Neural cell (in vitro differentiated cells): Measurements from ENCODE around the gene TELO2. TPM values are rescaled to one million over a fixed set of nuclear protein-coding genes. Genes with fewer than 3 reads are reported as not detected.

Experiments
- H2AFZ ChIP-seq: fragments of 200-600, 300-800 bp; sonication (generic), shearing (Covaris generic); 2 replicates; pipeline ENCODE4 v1.6.0; 2014; ENCODE audit warnings: low read depth, mild to moderate bottlenecking, antibody characterized with exemption, low read length, moderate library complexity
- H3F3A ChIP-seq: fragments of 200-600 bp; shearing (Covaris generic); 2 replicates; pipeline ENCODE4 v1.6.1; 2016; ENCODE audit warnings: mild to moderate bottlenecking, moderate library complexity, mixed read lengths, antibody characterized with exemption, low read length; ENCODE audit not compliant: insufficient read depth, poor library complexity, severe bottlenecking
- H3K27ac ChIP-seq: fragments of 200-600, 300-800 bp; sonication (generic), shearing (Covaris generic); 2 replicates; pipeline ENCODE4 v1.5.1; 2014; ENCODE audit warnings: mild to moderate bottlenecking, low read length, moderate library complexity
- H3K27me3 ChIP-seq: fragments of 300-800, 200-600 bp; sonication (generic), shearing (Covaris generic); 2 replicates; pipeline ENCODE4 v1.6.0; 2014; ENCODE audit warnings: mild to moderate bottlenecking, low read depth, low read length, moderate library complexity; ENCODE audit not compliant: insufficient read depth
- H3K36me3 ChIP-seq: fragments of 300-800, 200-600 bp; sonication (generic), shearing (Covaris generic); 2 replicates; pipeline ENCODE4 v1.5.1; 2014; ENCODE audit warnings: mild to moderate bottlenecking, antibody characterized with exemption, low read length, moderate library complexity; ENCODE audit not compliant: insufficient read depth
- H3K4me2 ChIP-seq: fragments of 300-800, 200-600 bp; sonication (generic), shearing (Covaris generic); 2 replicates; pipeline ENCODE4 v1.6.0; 2014; ENCODE audit warnings: mild to moderate bottlenecking, low read length
- H3K4me3 ChIP-seq: fragments of 300-800, 200-600 bp; sonication (generic), shearing (Covaris generic); 2 replicates; pipeline ENCODE4 v1.5.1; 2014; ENCODE audit warnings: mild to moderate bottlenecking, low read length, moderate library complexity
- H3K79me2 ChIP-seq: fragments of 200-600 bp; shearing (Covaris generic); replicated peaks from 2 replicates; pipeline ENCODE4 v1.6.0; 2014; ENCODE audit warnings: mild to moderate bottlenecking, low read length, moderate library complexity; ENCODE audit not compliant: insufficient read depth
- H3K9ac ChIP-seq: fragments of 300-800, 200-600 bp; sonication (generic), shearing (Covaris generic); 2 replicates; pipeline ENCODE4 v1.6.1; 2016; ENCODE audit warnings: mild to moderate bottlenecking, low read length, mixed read lengths
- H3K9me2 ChIP-seq: fragments of 200-600 bp; shearing (Covaris generic); 2 replicates; pipeline ENCODE4 v1.6.1; 2016; ENCODE audit warnings: mild to moderate bottlenecking, low read length, mixed read lengths; ENCODE audit not compliant: insufficient read depth
- H3K9me3 ChIP-seq: fragments of 200-600, 300-800 bp; sonication (generic), shearing (Covaris generic); 2 replicates; pipeline ENCODE4 v1.6.1; 2016; ENCODE audit warnings: mild to moderate bottlenecking, mixed run types, low read length, moderate library complexity, mixed read lengths
- H4K20me1 ChIP-seq: fragments of 200-600 bp; shearing (Covaris generic); 2 replicates; pipeline ENCODE4 v1.6.1; 2016; ENCODE audit warnings: mild to moderate bottlenecking, mixed run types; ENCODE audit not compliant: insufficient read depth
- CTCF ChIP-seq: fragments of 450-650 bp; IDR thresholded peaks from 2 replicates; pipeline ENCODE4 v1.5.1; 2014; ENCODE audit warnings: antibody characterized with exemption, mild to moderate bottlenecking, moderate library complexity; ENCODE audit not compliant: poor library complexity, severe bottlenecking
- EP300 ChIP-seq: fragments of 450-650 bp; conservative IDR thresholded peaks from 2 replicates; pipeline ENCODE4 v1.6.1; 2014; ENCODE audit warnings: antibody characterized with exemption, mild to moderate bottlenecking, moderate library complexity; ENCODE audit not compliant: poor library complexity, severe bottlenecking
- EZH2 ChIP-seq: fragments of 200-600, 300-800 bp; shearing (Covaris generic), sonication (generic); IDR thresholded peaks from 2 replicates; pipeline ENCODE4 v1.6.1; 2014; ENCODE audit warnings: antibody characterized with exemption, low read length, borderline replicate concordance, mild to moderate bottlenecking; ENCODE audit not compliant: insufficient read depth, poor library complexity, severe bottlenecking
- MXI1 ChIP-seq: fragments of 450-650 bp; conservative IDR thresholded peaks from 2 replicates; pipeline ENCODE4 v1.6.1; 2014; ENCODE audit warnings: antibody characterized with exemption, mild to moderate bottlenecking; ENCODE audit not compliant: poor library complexity, severe bottlenecking
- POLR2AphosphoS5 ChIP-seq: IDR thresholded peaks from 2 replicates; pipeline ENCODE4 v1.6.1; 2012
- RAD21 ChIP-seq: fragments of 450-650 bp; conservative IDR thresholded peaks from 2 replicates; pipeline ENCODE4 v1.6.1; 2014; ENCODE audit warnings: antibody characterized with exemption, mild to moderate bottlenecking, moderate library complexity
- REST ChIP-seq: IDR thresholded peaks from 2 replicates; pipeline ENCODE4 v1.6.1; 2012; ENCODE audit warnings: borderline replicate concordance
- SMC3 ChIP-seq: fragments of 450-650 bp; conservative IDR thresholded peaks from 2 replicates; pipeline ENCODE4 v1.6.1; 2014; ENCODE audit warnings: antibody characterized with exemption, mild to moderate bottlenecking, moderate library complexity; ENCODE audit not compliant: poor library complexity
- TAF1 ChIP-seq: IDR thresholded peaks from 2 replicates; pipeline ENCODE4 v1.6.1; 2012; ENCODE audit warnings: low read depth
- polyA plus RNA-seq: library from polyadenylated mRNA; depleted of rRNA; stranded (reverse); fragments of >200 nt; gene quantifications from 2 replicates; pipeline ENCODE4 v1.2.3, GENCODE V29; 2014

Gene TELO2
- polyA plus RNA-seq, 1 donor from 2014 or later = 50.4 TPM

DNA sequence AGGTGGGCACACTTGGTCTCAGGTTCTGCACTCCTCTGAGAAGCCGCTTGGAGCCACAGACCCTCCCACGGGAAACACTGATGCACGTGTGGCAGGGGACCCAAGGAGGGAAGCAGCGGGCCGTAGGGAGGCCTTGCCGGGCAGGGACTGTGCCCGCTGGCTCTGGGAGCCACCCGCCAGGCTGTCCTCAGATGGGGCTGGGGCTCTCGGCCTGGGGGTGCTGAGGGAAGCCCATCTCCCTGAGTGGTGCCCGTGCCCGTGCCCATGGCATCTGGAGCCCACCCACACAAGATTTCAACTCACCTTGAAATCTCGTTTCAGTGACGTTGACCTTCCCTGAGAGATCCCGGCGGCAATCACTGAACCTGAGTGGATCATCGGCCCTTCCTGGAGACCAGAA is 36.2 kb upstream of the TELO2 start:
- Histone ChIP-seq H3K9me2 (no peaks in the 10 kb centered on the region), H3K9ac (no peak overlapping the region), H3K4me2 (no peak overlapping the region), H3K36me3 (no peaks in the 10 kb centered on the region), H3K4me3 (no peak overlapping the region), H3K27me3 (no peaks in the 10 kb centered on the region), H2AFZ (no peak overlapping the region), H3K79me2 (no peaks in the 10 kb centered on the region), H3K9me3 (no peaks in the 10 kb centered on the region), H4K20me1 (no peaks in the 10 kb centered on the region), H3F3A (no peaks in the 10 kb centered on the region), H3K27ac (no peak overlapping the region)
- TF ChIP-seq TAF1 (no peak), REST (no peak), SMC3 (no peak), RAD21 (no peak), EZH2 (no peak), MXI1 (no peak), EP300 (no peak), POLR2AphosphoS5 (no peak), CTCF (no peak)

DNA sequence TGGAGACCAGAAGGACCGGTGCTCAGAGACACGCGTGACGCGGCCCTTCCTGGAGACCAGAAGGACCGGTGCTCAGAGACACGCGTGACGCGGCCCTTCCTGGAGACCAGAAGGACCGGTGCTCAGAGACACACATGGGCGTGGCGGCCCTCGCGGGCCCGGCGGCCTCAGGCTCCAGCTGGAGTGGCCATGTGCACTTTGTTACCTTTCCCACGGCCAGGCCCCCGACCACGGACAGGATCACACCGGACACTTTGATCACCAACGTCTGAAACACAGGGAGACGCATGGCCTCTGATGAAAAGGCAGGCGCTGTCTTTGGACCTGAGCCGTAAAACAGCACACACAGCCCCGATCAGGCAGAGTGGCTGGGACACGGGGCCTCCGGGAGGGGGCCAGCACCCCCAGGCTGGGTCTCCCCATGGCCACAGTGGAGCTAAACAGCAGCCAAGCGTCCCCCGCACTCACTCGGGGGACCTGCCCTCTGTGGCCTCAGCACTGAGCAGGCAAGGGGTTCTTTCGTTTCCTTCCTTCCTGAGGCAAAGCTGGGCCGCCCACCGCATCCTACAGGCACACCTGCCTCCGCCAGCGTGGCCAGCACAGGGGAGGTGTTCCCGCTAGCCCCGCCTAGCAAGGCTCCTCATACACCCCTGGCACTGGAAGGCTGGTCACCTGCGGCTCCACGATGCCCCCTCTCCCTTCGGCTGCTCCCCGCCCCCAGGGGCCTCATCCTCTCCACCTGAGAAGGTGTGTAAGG is 35.5 kb upstream of the TELO2 start:
- H3K9ac ChIP-seq = no peak overlapping the region
- H3K27ac ChIP-seq = no peak overlapping the region
- H3K4me2 ChIP-seq = no peak overlapping the region
- H4K20me1 ChIP-seq = no peaks in the 10 kb centered on the region
- H3K36me3 ChIP-seq = no peaks in the 10 kb centered on the region
- H3K79me2 ChIP-seq = no peaks in the 10 kb centered on the region
- H3K27me3 ChIP-seq = no peaks in the 10 kb centered on the region
- no peak overlapping the region for H3K4me3 ChIP-seq
- no peaks in the 10 kb centered on the region for H3K9me3 ChIP-seq
- no peaks in the 10 kb centered on the region for H3K9me2 ChIP-seq
- TF ChIP-seq MXI1 = no peak
- no peak for TF ChIP-seq EZH2
- TF ChIP-seq SMC3 = no peak
- no peak for TF ChIP-seq RAD21
- no peak for TF ChIP-seq TAF1
- TF ChIP-seq POLR2AphosphoS5 = no peak
- TF ChIP-seq CTCF = no peak
- no peak for TF ChIP-seq EP300
- TF ChIP-seq REST = no peak
- H3F3A ChIP-seq = no peaks in the 10 kb centered on the region
- H2AFZ ChIP-seq = no peak overlapping the region
